Islet precursor cell (in vitro differentiated cells): ENCODE data around the gene MLLT1.
A peak's percentile ranks its signal among the peaks of the same experiment; 100 is the strongest.
"Not testable (repeated sequence)": the region's sequence is repeated elsewhere in the genome, so short reads cannot be mapped to it uniquely, and the experiment has no call there.

Experiments
- DNase-seq: peaks from one replicate; pipeline ENCODE4 v3.0.0-alpha.2; 2018

Gene MLLT1, protein sequence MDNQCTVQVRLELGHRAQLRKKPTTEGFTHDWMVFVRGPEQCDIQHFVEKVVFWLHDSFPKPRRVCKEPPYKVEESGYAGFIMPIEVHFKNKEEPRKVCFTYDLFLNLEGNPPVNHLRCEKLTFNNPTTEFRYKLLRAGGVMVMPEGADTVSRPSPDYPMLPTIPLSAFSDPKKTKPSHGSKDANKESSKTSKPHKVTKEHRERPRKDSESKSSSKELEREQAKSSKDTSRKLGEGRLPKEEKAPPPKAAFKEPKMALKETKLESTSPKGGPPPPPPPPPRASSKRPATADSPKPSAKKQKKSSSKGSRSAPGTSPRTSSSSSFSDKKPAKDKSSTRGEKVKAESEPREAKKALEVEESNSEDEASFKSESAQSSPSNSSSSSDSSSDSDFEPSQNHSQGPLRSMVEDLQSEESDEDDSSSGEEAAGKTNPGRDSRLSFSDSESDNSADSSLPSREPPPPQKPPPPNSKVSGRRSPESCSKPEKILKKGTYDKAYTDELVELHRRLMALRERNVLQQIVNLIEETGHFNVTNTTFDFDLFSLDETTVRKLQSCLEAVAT

DNA sequence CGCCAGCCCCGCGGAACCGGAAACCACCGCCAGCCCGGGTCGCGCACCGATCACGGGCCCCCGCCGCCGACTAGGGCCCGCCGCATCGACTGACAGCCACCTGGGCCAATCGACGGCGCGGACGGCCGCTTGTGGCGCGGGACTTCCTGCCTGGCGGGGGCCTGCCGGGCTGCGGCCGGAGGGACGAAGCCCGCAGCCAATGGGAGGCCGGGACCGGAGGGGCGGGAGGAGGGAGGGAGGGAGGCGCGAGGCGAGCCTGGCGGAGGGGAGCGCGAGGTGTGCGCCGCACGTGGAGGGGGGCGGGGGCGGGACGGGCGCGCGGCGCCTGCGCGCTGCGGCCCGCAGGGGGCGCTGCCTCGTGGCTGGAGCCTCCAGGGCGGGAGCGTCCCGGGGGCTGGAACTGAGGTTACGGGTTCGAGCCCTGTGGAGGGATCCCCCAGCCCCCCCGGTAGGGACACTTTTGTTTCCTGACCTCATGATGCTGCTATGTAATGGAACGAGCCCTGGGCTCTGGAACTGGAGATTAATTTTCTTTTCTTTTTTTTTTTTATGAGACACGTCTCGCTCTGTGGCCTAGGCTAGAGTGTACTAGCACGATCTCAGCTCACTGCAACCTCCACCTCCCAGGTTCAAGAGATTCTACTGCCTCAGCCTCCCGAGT, at the start of gene MLLT1:
MLLT1 (minus strand) TSS at position 45 of the 661 bp plus-strand sequence. CDS start 191 bp downstream, outside the sequence.
- peak; percentile 98 for DNase-seq

DNA sequence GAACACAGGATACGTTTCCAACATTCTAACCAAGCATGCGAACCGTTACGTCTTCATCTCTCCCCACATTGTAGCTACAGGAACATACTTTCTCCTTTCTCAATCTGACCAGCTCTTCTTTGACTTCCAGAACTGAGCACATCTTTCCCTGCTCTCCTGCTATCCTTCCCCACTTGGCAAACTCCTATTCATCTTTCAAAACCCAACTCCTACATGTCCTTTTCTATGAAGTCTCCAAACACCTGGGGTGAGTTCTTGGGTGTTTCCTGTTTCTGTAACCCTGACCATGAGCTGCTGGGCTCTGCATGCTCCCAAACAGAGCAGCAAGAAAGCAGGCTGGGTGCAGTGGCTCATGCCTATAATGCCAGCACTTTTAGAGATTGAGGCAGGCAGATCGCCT, 47.0 kb upstream of the MLLT1 start:
- DNase-seq: no peak

DNA sequence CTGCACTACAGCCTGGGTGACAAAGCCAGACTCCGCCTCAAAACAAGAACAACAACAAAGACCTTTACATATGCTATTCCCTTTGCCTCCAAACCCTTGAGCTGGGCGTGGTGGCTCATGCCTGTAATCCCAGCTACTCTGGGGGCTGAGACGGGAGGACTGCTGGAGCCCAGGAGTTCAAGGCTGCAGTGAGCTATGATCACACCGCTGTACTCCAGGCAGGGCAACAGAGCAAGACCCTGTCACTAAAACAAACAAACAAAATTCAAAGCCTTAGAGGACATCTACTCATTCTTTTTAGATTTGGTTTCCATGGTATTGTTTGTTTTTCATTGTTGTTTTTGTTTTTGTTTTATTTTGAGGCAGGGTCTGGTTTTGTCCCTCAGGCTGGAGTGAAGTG, 45.8 kb upstream of the MLLT1 start:
- DNase-seq: no peak

DNA sequence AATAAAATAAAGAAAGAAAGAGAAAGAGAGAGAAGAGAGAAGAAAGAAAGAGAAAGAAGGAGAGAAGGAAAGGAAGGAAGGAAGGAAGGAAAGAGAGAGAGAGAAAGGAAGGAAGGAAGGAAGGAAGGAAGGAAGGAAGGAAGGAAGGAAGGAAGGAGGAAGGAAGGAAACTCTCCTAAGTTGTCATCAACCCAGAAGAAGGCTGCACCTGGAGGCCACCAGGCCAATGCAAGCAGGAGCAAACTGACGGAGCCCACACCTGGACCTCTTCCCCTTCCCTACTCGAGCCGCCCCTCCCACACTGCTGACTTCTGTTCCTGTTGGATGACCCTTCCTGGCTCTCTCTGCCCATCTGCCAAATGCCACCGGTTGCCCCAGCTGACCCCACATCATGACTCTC, 45.0 kb upstream of the MLLT1 start:
- no peak for DNase-seq

DNA sequence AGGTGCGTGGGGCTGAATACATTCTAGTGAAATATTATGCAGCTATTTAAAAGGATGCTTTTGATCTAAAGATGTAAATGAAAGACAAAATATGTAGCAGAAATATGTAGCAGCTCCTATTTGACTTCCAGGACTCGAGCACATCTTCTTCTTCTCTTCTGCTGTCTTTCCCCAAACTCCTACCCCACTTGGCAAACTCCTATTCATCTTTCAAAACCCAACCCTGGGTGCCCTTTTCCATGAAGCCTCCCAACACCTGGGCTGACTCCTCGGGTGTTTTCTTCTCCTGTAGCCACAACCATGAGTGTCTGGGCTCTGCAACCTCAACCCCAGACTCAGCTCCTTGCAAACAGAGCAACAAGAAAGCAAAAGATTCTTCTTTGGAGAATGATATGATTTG, 42.5 kb upstream of the MLLT1 start:
- DNase-seq: no peak

DNA sequence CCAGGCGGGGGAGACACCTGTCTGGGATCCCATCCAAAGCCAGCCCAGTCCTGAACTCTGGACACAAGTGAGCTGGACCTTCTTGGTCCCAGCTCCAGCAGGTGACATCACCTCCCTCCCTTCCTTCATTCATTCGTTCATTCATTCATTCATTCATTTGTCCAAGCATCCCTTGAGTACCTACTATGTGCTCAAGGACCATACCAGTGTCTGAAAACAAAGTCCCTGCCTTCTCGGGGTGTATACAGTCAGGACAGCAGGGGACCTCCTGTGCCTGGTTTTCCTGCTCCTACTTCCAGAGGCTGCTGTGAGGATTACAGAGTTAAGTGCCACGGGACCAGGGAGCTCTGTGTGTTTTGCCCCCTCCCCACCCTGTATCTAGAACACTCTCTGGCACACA, 39.6 kb upstream of the MLLT1 start:
- DNase-seq: no peak

DNA sequence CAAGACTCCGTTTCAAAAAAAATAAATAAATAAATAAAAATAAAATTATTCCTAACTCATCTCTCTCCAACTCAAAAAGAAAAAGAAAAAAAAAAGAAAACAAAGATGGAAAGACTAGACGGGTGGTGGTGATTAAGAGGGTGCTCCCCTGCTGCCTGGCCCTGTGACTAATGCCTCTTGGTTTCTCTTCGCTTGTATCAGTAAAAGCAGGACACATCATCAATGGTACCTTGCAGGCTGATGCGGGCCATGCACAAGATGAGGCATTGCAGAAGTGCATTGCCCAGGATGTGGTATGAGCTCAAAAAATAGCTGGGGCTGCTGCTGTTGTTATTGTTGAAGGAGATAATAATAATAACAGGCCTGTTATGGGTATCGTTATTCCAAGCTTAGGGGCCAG, 39.0 kb upstream of the MLLT1 start:
- no peak for DNase-seq

DNA sequence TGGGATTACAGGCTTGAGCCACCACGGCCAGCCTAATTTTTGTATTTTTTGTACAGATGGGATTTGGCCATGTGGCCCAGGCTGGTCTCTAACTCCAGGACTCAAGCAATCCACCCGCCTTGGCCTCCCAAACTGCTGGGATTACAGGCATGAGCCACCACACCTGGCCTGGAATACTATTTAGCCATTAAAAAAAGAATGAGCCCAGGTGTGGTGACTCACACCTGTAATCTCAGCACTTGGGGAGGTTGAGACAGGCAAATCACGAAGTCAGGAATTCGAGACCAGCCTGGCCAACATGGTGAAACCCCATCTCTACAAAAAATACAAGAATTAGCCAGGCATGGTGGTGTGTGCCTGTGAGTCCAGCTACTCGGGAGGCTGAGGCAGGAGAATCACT, 35.9 kb upstream of the MLLT1 start:
- DNase-seq: not testable (repeated sequence)

DNA sequence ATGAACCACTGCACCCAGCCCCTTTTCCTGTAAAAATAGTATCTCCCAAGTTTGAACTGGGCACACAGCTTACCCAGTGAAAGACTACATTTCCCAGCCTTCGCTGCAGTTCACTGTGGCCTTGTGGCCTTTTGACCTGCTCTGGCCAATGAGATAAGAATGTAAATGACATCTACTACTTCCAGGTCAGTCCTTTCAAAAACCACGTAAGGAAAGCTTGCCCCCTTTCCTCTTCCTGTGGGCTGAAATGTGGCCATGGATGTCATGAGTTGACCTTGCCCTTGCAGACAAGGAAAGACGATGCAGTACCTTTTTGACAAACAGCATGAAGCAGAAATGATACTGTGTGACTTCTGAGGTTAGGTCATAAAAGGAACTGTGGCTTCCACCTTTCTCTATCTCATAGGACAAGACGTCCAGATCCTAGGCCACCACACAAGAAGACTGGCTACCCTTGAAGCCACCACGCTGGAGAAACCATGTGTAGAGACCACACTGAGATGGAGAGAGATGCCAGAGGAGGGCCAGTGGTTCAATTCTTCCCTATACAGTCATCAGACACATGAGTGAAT, 33.7 kb upstream of the MLLT1 start:
- DNase-seq: no peak

DNA sequence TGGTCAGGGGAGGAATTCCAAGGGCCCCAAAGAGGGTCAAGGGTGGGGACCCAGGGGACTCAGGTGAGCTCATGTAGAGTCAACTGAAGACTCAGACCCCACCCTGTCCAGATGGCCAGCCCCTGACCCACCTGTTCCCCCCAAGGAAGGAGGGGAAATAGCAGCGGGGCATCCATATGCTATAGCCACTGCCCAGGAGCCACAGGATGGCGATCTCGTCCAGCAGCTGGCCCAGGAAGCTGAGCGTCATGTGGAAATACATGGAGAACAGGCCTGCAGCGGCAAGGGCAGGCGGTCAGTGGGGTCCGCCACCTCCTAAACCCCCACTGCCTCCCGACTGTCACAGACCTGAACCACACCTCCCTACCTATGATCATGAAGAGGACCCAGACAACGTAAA, 32.2 kb upstream of the MLLT1 start:
- DNase-seq: no peak

DNA sequence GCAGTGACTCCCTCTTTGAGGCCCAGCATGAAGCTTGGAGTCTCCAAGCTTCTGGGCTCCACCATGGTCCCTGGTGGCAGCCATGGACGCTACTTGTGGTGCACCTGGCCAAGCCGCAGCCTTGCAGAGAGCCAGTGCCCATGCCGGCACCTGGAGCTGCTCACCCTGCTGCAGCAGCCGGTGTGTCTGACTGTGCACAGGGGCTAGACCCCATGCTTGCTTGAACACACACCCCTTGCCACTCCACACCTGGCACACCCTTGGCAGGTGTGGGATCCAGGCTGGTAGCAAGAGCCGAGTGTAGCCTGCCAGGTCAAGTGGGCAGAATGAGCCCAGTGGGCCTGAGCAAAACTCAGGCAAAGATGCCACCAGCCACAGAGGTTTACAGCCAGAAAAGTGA, 18.6 kb upstream of the MLLT1 start:
- no peak for DNase-seq

DNA sequence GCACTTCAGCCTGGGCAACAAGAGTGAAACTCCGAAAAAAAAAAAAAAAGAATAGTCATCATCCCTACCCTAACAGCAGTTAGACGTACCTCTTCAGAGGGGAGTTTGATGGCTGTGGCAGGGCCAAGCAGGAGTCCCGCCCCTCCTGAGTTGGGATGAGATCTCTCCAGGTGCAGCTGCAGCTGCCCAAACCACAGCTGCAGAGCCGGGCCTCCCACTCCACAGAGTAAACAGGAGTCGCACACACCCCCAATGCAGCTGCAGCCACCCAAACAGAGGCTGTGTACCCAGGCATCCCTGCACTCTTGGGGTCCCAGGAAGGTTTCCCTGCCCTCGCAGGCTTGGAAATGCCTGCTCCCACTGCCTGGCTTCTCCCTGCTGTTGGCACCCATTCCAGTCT, 17.4 kb upstream of the MLLT1 start:
- no peak for DNase-seq

DNA sequence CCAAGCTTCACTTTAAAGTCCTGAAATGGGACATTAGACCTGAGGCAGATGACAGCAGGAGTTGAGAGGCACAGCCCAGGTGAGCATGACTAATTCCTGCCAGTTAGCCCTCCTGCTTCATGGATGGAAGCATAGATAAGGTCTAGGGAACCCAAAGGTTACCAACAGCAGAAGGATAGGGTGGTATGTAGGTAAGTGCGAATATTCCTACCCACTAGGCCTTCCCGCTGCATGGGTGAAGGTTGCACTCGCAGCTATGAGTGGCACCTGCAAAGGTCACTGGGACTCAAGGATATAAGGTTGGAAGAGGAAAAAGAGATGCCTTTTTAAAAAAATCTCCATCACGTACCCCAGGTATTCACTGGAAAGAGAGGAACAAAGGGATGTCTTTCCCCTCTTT, 12.2 kb upstream of the MLLT1 start:
- DNase-seq: no peak

DNA sequence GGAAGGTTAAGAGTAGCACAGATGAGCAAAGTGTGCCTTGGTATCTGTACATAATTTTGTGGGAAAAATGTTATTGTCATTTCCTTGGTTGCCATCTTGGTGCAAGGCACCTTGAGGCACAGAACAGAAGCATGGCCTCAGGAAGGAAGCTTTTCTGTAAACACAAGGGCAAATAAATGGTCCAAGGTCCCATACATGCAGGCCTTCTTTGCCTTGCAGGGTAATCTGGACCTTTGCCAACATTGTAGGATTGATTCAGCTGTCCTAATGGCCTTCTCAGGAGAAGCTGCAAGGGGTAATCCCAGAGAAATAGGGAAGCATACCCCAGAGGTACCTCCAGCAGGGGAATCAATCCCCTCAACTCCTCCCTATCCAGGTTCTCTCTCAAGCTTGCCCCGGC, 9.0 kb upstream of the MLLT1 start:
- no peak for DNase-seq

DNA sequence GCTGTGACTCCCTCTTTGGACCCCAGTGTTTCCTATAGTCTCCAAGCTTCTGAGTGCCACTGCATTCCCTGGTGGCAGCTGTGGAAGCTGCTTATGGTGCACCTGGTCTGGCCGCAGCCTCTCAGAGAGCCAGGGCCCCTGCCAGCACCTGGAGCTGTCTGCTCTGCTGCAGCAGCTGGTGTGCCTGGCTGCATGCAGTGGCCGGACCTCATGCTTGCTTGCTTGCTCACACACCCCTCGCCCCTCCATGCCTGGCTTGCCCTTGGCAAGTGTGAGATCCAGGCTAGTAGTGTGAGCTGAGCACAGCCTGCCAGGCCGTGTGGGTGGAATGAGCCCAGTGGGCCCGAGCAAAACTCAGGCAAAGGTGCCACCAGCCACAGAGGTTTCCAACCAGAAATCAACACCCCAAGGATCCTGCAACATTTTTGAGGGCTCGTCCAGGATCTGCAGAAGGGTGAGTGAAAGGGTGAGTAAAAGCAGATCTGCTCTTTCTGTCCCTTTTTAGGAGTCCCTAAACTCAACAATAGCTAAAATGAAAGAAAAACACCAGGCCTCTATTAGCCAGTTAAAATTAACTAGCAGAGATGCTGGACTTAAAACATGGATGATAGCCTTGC, 7.6 kb upstream of the MLLT1 start:
- DNase-seq: no peak

DNA sequence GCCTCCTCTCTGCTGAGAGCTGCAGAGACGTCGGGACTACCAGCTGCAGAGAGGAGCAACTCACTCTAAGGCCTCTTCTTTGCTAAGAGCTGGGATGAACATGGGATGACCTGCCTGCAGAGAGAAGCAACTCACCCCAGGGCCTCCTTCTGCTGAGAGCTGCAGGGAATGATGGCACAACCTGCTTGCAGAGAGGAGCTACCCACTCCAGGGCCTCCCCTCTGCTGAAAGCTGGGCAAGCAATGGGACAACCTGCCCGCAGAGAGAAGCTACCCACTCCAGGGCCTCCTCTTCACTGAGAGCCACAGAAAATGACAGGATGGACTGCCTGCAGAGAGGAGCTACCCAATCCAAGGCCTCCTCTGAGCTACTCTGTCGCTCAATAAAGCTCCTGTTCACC, 6.9 kb upstream of the MLLT1 start:
- DNase-seq: no peak

DNA sequence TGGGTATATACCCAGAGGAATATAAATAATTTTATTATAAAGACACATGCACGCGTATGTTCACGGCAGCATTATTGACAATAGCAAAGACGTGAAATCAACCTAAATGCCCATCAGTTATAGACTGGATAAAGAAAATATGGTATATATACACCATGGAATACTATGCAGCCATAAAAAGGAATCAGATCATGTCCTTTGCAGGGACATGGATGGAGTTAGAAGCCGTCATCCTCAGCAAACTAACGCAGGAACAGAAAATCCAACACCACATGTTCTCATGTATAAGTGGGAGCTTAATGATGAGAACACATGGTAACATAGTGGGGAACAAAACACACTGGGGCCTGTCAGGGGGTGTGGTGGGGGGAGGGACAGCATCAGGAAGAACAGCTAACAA, 2.6 kb upstream of the MLLT1 start:
- DNase-seq: not testable (repeated sequence)

DNA sequence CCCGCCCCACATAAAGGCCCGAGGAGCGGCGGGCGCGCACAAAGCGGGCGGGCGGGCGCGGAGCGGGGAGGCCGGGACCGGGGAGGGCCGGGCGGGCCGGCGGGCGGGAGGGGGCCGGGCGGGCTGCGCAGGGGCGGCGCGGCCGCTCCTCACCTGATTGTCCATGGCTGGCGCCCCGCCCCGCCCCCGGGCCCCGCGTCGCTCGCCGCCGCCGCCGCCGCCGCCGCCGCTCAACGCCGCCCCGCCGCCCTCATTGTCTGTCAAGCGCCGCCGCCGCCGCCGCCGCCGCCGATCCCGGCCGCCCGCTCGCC, 200 bp downstream of the MLLT1 start:
- DNase-seq: no peak

DNA sequence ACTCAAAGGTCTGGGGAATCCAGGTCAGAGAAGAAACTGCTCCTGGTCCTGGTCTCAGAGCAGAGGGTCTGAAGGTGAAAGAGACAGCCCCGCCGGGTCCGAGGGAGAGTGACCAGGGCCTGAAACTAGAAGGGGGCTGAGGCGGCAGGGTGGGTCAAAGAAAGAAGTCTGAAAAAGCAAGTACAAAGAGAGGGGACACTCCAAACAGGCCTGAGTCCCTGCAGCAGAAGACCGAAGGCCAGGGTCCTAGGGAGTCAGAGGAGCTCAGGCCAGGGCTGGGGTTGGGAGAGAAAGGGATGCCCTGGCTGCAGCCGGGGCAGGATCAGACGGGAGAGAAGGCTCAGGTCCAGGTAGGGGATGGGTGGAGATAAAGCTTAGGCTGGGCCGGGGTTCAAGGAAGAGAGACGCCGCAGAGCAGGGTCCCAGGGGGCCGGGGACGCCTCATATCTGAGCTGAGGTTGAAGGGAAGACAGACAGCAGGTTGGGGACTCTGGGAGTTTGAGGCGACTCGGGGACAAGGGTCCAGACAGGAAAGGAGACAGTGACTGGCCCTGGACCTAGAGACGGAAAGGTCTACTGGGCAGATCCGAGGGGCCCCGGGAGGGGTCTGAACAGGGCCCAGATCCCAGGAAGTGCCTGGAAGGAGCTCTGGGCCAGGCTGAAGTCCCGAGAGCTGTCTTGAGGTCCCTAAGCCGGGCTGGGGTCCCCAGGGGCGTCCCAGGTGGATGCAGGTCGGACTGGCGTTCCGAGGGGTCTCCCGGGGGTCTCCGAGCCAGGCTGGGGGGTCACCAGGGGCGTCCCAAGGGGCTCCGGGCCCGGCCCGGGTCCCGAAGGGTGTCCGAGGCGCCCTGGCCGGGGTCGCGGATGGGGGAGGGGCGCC, 795 bp downstream of the MLLT1 start:
- DNase-seq: no peak

DNA sequence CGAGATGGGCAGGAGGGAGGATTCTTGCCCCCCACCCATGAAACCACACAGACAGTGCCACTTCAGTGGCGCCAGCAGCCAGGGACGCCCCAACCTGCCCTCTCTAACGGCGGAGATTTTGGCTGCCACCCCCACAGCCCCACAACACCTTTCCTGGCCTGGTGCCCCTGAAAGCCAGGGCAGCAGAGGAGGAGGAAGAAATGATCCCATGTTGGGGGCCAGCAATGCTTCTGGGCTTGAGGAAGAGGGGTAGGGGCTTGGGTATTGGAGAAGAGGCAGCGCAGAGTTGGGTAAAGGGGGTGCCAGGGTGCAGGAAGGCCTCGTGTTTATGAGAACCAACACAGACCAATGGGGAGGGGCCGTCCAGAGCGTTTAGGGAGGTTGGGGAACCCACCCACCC, 1.7 kb downstream of the MLLT1 start:
- no peak for DNase-seq

DNA sequence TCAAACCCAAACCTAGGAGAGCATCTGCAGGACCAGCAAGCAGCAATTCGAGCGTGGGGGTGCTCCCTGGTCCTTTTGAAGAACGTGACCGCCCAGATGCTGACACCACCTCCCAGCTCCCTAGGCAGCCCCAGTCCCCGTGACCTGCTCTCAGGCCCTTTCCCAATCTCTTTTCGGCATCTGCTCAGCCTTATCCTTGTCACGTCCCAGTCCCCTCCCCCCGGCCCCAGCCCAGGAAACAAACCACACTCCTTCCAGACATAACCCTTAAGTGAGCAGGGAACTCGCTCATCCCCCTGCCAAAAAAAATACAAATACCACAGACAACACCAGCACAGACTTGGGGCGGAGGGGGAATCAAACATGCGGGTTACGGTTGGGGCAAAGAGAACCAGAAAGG, 3.3 kb downstream of the MLLT1 start:
- DNase-seq: no peak

DNA sequence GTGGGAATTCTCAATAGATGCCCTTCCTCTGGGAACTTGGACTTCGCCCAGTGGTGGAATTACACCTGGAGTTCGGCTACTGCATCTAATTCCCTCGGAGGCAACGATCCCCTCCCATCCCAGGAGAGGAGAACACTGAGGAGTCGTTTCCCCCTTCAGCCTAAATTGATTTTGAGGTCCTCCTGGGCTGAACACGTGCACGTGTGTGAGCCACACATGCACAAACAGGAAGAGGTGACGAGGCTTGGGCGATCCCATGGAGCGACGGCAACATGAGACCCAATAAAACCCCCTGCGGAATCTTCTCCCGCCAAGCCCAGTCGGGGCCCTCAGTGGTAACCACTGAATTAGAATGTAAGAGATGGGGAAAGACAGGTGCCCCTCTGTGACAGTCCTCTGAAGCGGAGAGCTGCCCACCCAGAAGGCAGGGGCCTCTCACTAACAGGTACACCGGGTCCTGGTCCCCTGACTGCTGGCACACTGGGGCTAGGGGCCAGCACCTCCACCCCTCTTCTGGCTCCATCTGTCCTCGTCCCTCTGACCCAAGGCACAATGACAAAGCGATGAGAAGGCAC, 4.5 kb downstream of the MLLT1 start:
- DNase-seq: no peak
